GM19397 (cell line): ENCODE data around the gene REPS2.
A peak's percentile ranks its signal among the peaks of the same experiment; 100 is the strongest.

Experiments
- ATAC-seq: cut with Tn5 transposase; IDR thresholded peaks from one replicate; pipeline ENCODE4 v1.9.1; 2021; ENCODE audit warnings: mild to moderate bottlenecking, moderate library complexity; ENCODE audit not compliant: unreplicated experiment

Gene REPS2

DNA sequence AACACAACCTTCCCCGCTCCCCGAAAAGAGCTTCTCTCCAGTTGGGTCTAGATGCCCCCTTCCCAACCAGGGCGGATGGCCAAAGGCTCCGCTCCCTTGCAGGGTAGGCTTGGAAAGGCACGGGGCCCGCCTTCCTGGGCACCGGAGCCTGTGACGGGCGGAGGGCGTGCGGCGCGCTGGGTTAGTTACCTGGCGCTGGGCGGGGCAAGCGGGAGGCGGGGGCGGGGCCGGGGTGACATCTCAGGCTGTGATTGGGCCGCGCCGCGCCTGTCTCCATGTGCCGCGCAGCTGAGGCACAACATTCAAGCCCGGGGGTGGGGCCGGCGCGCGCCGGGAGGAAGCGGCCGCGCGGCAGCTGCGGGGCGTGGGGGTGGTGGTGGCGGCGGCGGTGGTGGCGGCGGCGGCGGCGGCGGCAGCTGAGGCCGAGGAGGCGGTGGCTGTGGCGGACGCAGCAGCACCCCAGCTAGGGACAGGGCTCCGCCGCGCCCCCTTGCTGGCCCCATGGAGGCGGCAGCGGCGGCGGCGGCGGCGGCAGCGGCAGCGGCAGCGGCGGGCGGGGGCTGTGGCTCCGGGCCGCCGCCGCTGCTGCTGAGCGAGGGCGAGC, at the start of gene REPS2:
Gene REPS2, plus strand, starts transcription at position 298 of the 604 bp plus-strand sequence. Its CDS starts 204 bp downstream, at position 502.
- ATAC-seq: peak; percentile 98

DNA sequence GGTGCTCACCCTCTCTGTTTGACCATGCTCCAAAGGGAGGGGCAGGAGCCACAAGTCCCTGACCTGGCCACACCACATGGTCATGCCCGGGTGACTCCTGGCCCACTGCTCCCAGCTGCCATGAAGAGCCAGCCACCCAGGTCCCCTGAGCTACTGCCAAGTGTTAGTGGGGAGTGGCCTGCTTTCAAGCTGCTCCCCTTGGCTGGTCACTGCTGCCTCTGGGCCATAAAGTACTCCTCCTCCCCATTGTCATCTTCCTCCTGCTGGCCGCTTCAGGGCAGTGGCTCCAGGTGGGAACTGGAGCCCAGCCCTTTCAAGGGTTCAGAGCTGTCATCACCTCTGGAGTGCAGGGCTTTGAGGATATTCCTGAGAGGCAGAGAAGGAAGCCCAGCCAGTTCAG, 49.0 kb upstream of the REPS2 start:
- no peak for ATAC-seq

DNA sequence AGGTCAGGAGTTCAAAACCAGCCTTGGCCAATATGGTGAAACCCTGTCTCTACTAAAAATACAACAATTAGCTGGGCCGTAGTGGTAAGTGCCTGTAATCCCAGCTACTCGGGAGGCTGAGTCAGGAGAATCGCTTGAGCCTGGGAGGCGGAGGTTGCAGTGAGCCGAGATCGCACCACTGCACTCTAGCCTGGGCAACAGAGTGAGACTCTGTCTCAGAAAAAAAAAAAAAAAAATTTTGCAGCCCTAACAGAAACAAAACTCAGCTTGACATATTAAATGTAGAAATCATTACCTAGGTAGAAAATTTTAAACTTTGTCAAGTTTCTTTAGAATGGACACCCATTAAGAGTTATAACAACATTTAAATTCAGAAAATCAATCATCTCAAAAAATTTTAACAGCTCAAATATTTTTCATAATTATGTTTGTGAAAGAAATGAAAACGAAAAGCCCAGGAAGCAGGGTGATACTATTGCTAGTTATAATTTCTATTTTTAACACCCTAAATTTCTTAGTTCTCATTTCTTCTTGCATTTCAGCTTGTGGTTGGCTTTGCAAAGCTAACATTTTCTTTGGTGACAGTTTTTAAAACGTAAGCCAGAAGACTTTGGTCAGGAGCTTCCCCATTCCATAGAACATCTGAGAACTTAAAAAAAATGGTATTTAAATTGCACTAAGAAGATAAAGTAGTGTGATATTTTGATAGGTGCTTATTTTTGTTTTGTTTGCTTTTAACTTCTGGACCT, 43.0 kb upstream of the REPS2 start:
- no peak for ATAC-seq

DNA sequence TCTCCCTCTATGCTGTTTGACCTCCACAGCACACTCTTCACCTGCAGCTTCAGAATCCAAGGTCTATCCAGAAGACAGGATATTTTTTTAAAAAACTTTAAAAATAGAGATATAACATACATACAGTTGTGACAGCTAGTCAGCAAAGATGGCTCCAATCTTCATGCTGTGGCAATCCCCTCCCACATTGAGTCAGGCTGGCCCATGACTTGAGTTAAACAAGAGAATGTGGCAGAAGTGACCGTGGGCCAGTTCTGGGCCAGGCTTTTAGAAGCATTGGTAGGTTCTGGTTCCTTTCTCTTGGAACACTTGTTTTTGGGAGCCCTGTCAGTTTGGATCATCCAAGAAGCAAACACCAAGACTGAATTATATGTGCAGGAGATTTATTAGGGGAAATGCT, 36.1 kb upstream of the REPS2 start:
- ATAC-seq: no peak

DNA sequence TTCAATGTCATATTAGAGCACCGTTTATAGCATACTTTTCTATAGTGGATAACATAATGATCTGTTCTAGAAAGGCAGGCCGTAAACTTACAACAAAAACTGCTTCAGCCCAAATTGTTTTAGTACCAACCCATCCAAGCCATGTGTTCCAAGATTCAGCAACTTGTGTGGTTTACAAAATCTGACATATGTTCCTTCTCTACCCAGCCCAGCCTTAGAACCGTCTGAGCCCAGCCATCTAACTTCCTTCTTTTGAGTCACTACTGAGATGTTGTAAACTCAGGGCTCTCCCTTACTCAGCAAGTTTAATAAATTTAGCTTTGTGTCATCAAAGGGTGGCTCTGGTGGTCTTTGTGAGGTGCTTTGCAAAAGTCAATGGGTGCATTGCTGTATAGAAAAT, 32.4 kb upstream of the REPS2 start:
- no peak for ATAC-seq

DNA sequence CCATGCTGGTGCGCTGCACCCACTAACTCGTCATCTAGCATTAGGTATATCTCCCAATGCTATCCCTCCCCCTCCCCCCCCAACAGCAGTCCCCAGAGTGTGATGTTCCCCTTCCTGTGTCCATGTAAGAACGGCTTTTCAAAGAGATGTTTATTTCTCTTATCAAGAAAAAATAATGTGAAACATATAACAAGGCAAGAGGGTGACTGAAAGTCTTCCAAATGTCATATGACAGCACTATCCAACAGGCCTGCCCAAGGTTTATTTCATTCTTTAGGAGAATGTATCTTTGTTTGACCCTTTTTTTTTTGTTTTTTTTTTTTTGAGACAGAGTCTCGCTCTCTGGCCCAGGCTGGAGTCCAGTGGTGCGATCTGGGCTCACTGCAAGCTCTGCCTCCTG, 29.9 kb upstream of the REPS2 start:
- no peak for ATAC-seq

DNA sequence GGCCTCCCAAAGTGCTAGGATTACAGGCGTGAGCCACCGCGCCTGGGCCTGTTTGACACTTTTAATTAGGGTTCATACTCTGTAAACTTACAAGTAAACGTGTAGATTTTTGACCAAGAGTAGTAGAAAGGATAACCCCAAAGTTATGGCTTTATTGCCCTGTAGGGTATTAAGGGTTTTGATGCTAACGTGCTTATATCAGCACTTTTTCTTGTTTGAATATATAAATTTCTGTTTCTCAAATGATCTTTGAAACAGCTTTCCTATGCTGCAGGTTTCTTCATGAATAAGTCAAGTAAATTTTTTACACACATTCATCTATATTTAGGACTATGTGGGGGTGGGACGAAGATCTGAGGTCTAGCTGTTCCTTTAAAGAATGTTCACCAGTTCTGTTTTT, 29.3 kb upstream of the REPS2 start:
- ATAC-seq: no peak

DNA sequence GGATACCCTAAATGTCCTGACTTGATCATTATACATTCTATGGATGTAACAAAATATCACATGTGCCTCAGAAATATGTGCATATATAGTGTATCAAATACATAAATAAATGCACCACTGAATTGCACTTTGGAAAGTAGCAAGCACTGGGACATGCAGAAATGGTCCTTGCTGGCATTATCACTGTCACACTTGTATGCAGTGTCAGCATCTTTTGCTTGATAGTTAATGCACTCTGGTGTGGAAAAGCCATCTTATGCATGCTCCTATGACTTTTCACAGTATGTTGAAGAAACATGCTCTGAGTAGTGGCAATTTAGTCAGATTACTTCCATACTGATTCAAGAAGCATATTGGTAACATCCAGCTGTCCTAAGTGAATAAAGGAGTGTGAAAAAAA, 27.5 kb upstream of the REPS2 start:
- ATAC-seq: no peak

DNA sequence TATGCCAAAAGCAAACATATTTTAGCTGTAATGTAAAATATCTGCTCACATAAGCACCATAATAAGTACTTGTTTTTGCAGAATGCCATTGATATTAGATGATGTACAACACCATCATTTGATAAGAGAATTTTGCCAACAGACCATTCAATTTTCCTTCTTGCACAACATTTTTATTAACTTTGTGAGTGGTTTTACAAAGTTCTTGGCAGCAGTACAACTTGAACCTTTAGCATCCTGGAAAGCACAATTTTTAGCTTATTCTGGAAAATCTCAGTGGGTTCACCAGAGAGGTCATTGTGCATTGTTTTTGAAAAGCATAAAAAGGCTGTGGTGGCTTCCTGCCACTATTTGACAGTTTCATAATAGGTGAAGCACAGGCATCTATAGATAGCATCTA, 26.4 kb upstream of the REPS2 start:
- no peak for ATAC-seq

DNA sequence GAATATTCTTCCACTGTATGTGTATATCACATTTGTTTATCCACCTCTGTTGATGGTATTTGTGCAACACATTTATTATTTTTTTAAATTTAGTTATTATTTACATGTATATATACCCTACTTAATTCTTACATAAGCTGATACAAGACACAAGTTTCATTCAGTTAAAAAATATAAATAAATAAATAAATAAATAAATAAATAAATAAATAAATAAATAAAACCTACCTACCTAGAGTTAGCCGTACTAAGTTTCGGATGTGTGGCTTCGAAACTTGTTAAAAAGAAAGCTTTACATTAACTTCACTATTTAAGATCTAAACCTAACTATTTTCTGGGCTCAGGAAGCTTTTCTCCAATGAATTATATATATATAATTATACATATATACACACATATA, 23.3 kb upstream of the REPS2 start:
- ATAC-seq: no peak

DNA sequence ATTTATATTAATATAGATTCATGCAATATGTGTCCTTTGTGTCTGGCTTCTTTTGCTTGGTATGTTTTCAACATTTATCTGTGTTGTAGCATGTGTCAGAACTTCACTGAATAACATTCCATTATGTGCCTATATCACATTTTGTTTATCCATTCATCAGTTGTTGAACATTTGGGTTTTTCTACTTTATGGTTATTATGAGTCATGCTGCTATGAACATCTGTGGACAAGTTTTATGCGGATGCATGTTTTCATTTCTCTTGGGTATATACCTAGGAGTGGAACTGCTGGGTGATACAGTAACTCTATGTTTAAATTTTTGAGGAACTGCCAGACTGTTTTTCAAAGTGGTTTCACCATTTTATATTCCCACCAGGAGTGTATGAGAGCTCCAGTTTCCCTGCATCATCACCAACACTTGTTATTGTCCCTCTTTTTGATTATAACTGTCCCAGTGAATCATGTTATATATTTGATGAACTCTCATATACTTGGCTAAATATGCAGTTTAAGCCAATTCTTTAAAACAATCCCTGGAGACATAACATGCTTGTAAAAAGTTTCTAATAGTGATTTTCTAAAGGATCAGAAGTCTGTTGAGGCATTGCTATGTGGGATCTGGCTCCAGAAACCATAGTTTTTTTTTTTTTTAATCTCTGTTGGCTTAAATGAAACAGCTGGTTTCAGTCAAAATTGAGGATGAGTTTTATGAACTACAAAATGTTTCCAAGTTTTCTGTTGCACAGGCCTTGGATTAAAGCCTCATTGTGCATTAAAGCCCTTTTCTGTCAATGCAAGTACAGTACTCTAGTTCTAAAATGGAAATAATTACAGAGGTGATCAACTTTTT, 21.6 kb upstream of the REPS2 start:
- no peak for ATAC-seq

DNA sequence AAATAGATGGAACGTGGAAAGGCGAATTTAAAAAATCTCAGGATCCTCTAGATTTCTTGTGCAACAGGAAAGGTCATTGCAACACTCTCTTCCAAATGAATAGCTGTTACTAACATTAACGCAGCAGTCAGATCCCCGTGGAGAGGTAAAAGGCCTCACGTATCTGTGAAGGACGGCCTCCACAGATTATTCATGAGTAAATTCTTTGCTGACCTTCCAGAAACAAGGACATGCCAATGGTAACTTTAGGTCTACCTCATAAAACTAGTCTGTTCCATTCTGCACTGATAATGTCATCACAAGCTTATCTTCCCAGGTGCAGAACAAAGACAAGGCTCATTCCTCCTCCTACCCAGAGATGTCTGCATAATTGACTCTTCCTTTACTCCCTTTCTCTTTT, 16.1 kb upstream of the REPS2 start:
- ATAC-seq: no peak

DNA sequence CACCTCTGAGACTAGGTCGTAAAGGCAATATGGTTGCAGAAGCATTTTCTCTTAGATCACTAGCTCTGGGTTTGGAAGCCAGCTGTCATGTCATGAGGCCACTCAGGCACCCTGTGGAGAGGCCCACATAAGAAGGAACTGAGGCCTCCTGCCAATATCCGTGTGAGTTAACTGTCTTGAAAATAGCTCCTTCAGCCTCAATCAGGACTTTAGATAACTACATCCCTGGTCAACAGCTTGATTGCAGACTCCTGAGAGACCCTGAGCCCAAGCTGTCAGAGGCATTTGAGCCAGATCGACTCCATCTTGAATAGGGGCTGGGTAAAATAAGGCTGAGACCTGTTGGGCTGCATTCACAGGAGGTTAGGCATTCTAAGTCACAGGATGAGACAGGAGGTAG, 15.1 kb upstream of the REPS2 start:
- ATAC-seq: no peak

DNA sequence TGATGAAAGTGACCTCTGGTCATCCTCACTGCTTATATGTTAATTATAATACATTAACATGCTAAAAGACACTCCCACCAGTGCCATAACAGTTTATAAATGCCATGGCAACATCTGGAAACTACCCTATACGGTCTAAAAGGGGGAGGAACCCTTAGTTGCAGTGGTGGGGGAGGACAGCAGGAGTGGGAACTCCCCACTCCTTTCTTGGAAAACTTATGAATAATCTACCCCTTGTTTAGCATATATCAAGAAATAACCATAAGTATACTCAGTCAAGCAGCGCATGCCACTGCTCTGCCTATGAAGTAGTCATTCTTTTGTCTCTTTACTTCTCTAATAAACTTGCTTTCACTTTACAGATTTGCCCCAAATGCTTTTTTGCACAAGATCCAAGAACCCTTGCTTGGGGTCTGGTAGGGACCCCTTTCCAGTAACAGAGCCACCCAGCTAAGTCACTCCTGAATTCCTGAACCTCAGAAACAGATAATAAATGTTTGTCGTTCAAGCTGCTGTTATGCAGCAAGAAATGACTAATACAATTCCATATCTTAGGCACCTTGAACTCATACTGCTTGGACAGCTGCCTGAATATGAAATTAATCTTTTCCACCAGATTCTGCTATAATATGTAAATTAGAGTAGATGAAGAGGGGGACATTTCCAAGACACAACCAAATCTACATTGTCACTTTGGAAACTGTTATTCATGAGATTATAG, 14.4 kb upstream of the REPS2 start:
- ATAC-seq: no peak

DNA sequence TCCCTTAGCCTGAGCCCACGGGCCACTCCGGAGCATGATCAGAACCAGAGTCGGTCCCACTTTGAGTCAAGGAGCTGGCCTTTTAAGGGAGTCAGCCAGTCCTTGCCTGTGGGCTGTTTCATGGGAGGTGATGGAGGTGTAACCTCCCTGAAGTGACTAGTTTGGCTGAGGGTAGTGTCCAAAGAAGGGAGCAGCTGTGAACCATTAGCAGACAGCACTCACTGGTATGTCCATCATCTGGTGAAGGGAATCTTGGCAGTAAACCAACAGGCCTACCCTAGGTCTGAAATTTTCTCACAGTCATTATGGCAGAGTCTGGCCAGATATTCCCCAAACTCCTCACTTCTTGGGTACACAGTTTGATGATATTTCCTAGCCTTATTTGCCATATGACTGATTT, 12.3 kb upstream of the REPS2 start:
- no peak for ATAC-seq

DNA sequence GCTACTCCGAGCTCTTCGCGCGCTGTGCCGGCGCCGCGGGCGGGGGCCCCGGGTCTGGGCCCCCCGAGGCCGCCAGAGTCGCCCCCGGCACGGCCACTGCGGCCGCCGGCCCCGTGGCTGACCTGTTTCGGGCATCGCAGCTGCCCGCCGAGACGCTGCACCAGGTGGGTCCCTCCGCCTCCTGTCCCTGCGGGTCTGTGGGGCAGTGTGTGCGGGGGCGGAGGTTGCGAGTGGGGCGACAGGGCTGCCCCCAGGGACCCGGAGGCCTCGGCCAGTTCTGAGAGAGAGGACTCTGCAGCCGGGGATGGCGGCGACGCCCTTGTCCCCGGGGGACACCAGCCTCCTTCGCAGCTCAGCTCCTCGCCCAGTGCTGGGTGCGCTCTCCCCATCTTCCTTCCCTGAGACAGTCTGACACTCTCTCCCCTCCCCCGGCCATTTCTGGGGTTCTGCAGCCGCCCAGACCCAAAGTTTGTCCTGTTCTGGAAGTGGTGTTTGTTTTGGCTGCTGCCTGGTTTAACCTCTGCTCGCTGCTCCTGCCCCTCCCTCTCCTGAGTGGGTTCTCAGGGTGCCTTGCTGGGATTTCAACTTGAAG, 609 bp downstream of the REPS2 start:
- ATAC-seq: peak; percentile 16

DNA sequence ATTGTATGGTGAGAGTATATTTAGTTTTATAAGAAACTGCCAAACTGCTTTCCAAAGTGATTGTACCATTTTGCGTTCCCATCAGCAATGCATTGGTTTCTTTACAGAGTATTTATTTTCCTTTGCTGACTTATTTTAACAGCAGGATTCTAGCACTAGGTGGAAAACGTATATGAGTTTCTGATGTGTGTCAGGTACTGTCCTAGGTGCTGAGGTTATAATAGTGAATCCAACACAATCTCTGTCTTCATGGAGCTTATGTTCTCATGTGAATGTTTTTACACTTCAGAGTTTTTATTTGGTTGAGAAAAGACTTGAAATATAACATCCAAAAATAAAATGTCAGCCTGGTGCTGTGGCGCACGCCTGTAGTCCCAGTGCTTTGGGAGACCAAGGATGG, 4.0 kb downstream of the REPS2 start:
- ATAC-seq: no peak

DNA sequence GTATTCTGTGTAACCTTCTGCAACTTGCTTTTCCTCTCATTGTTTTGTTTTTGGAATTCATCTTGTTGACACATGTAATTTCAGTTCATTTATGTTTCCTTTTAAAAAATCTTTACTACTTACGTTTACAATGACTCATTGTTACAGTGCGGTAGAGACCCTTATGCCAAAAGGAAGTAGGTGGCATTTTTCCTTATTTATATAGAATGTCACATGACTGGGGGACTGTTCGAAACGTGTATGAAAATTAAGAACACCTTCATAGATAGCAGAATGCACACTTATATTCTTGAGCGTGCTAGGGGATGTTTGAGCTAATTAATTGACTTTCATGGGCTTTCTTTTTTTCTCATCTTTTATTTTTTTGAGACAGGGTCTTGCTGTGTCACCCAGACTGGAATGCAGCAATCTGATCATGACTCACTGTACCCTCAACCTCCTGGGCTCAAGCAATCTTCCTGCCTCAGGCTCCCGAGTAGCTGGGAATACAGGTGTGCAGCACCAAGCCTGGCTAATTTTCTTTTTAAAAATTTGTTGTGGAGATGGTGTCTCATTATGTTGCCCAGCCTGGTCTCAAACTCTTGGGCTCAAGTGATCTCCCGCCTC, 7.3 kb downstream of the REPS2 start:
- ATAC-seq: no peak

DNA sequence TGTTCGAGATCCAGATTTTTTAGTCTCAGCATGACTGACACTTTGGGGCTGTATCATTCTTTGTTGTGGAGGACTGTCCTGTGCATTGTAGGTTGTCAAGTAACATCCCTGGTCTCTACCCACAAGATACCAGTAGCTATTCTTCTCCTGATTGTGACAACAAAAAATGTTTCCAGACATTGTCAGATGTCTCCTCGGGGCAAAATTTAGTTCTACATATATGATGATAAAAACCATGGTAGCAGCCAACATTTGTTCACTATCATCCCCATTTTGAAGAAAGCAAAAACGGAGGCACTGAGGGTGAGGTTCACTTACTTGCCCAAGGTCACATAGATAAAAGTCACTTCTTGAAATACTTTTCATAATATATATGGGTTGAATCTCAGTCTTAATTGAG, 11.3 kb downstream of the REPS2 start:
- ATAC-seq: no peak

DNA sequence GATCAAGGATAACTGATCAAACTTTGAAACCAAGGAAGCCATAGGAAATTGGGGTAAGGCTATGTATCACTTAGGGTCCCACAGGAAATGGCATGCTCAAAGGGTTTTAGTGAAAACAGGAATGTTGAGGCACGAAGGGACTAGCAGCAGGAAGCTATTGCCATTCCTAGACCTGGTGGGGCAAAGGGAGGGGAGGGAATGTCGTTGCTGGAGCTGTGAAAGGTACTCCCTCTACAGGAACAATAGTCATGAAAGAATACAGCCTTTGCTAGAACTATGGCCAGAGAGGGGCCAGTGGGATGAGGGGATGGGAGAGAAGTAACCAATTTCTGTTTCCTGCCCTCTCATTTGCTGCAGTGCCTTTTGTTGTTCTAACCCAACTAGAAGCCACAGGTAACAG, 11.9 kb downstream of the REPS2 start:
- no peak for ATAC-seq
